Osteoblast (primary cell): ENCODE results near the gene HRNR. TPM values are rescaled to one million over a fixed set of nuclear protein-coding genes. Genes with fewer than 3 reads are reported as not detected.

ENCODE experiments used
- DNase-seq: peaks from one replicate; pipeline ENCODE4 v3.0.0; 2011; ENCODE audit warnings: low spot score, mixed read lengths; ENCODE audit not compliant: insufficient read length; ENCODE audit errors: missing footprints
- H2AFZ ChIP-seq: 2 replicates; pipeline ENCODE4 v1.6.0; 2011; ENCODE audit warnings: mild to moderate bottlenecking, low read length
- H3K27ac ChIP-seq: 2 replicates; pipeline ENCODE4 v1.5.1; 2011; ENCODE audit warnings: mild to moderate bottlenecking, low read depth, low read length, moderate library complexity
- H3K27me3 ChIP-seq: 2 replicates; pipeline ENCODE4 v1.6.0; 2012; ENCODE audit warnings: mild to moderate bottlenecking, control low read depth, inconsistent platforms, low read length, moderate library complexity; ENCODE audit not compliant: insufficient read depth
- H3K36me3 ChIP-seq: 2 replicates; pipeline ENCODE4 v1.5.1; 2011; ENCODE audit warnings: mild to moderate bottlenecking, low read length, control low read depth, moderate library complexity; ENCODE audit not compliant: insufficient read depth
- H3K4me1 ChIP-seq: 2 replicates; pipeline ENCODE4 v1.5.1; 2011; ENCODE audit warnings: mild to moderate bottlenecking, low read length, control low read depth, moderate library complexity; ENCODE audit not compliant: insufficient read depth
- H3K4me2 ChIP-seq: 2 replicates; pipeline ENCODE4 v1.6.0; 2011; ENCODE audit warnings: mild to moderate bottlenecking, low read length; ENCODE audit not compliant: insufficient read depth
- H3K4me3 ChIP-seq: fragments of 200-600 bp; sonication (generic); 3 replicates; pipeline ENCODE4 v1.5.1; 2012; ENCODE audit warnings: mild to moderate bottlenecking, low read length, inconsistent platforms; ENCODE audit not compliant: insufficient read depth
- H3K79me2 ChIP-seq: 2 replicates; pipeline ENCODE4 v1.6.0; 2012; ENCODE audit warnings: mild to moderate bottlenecking, low read length, control low read depth, inconsistent platforms; ENCODE audit not compliant: insufficient read depth
- H3K9me3 ChIP-seq: 2 replicates; pipeline ENCODE4 v1.5.1; 2011; ENCODE audit warnings: low read depth, low read length, control low read depth
- H4K20me1 ChIP-seq: 2 replicates; pipeline ENCODE4 v1.6.0; 2012; ENCODE audit warnings: mild to moderate bottlenecking, low read length, control low read depth; ENCODE audit not compliant: insufficient read depth
- CTCF ChIP-seq: IDR thresholded peaks from 2 replicates; pipeline ENCODE4 v1.5.1; 2011; ENCODE audit warnings: mild to moderate bottlenecking, low read depth, low read length, moderate library complexity; ENCODE audit errors: extremely low read depth
- total RNA-seq: library from RNA; depleted of rRNA; stranded (reverse); fragments of >200 nt; gene quantifications from 2 replicates; pipeline ENCODE4 v1.2.3, GENCODE V29; 2012

Gene HRNR
- total RNA-seq, 1 donor = not detected

- no peak overlapping the region for H3K27ac ChIP-seq
- no peak overlapping the region for H3K4me2 ChIP-seq
- no peaks in the 10 kb centered on the region for H3K79me2 ChIP-seq
- H3K36me3 ChIP-seq = no peaks in the 10 kb centered on the region
- H3K4me1 ChIP-seq = peaks cover 12% of the 10 kb centered on the region
- H3K27me3 ChIP-seq = peaks cover 7% of the 10 kb centered on the region
- no peak overlapping the region for H3K4me3 ChIP-seq
- no peaks in the 10 kb centered on the region for H3K9me3 ChIP-seq
- TF ChIP-seq CTCF = no peak
- peaks cover 2% of the 10 kb centered on the region for H4K20me1 ChIP-seq
- no peak for DNase-seq
- H2AFZ ChIP-seq = no peak overlapping the region
These were observed 32.3 kb downstream of the HRNR start for GRCh38 chr1:152191711-152192110.

- H3K79me2 ChIP-seq = no peaks in the 10 kb centered on the region
- no peaks in the 10 kb centered on the region for H3K9me3 ChIP-seq
- no peak overlapping the region for H3K4me3 ChIP-seq
- no peaks in the 10 kb centered on the region for H3K36me3 ChIP-seq
- H3K27ac ChIP-seq = no peak overlapping the region
- no peak for TF ChIP-seq CTCF
- peaks cover 2% of the 10 kb centered on the region for H4K20me1 ChIP-seq
- no peak overlapping the region for H3K4me2 ChIP-seq
- peaks cover 7% of the 10 kb centered on the region for H3K27me3 ChIP-seq
- DNase-seq = no peak
- peaks cover 12% of the 10 kb centered on the region for H3K4me1 ChIP-seq
- no peak overlapping the region for H2AFZ ChIP-seq
These were observed 32.7 kb downstream of the HRNR start for GRCh38 chr1:152191260-152191659.

GRCh38 chr1:152190589-152190988 lies 33.4 kb downstream of the HRNR start:
- H2AFZ ChIP-seq = no peak overlapping the region

More at GRCh38 chr1:152190589-152190988, 33.4 kb downstream of the HRNR start:
- Histone ChIP-seq H4K20me1 (peaks cover 2% of the 10 kb centered on the region), H3K4me3 (no peak overlapping the region), H3K27ac (no peak overlapping the region), H3K27me3 (peaks cover 7% of the 10 kb centered on the region), H3K36me3 (no peaks in the 10 kb centered on the region), H3K79me2 (no peaks in the 10 kb centered on the region), H3K4me2 (no peak overlapping the region), H3K9me3 (no peaks in the 10 kb centered on the region), H3K4me1 (peaks cover 12% of the 10 kb centered on the region)
- peak; percentile 66 for DNase-seq
- no peak for TF ChIP-seq CTCF
